NCI-H748 (cell line): ENCODE results near the gene C14orf93.
A peak's percentile ranks its signal among the peaks of the same experiment; 100 is the strongest.

Source experiments
- DNase-seq: peaks from one replicate; lab custom pipeline; 2025; ENCODE audit not compliant: unreplicated experiment; lab: John Stamatoyannopoulos, UW

Gene C14orf93

DNA sequence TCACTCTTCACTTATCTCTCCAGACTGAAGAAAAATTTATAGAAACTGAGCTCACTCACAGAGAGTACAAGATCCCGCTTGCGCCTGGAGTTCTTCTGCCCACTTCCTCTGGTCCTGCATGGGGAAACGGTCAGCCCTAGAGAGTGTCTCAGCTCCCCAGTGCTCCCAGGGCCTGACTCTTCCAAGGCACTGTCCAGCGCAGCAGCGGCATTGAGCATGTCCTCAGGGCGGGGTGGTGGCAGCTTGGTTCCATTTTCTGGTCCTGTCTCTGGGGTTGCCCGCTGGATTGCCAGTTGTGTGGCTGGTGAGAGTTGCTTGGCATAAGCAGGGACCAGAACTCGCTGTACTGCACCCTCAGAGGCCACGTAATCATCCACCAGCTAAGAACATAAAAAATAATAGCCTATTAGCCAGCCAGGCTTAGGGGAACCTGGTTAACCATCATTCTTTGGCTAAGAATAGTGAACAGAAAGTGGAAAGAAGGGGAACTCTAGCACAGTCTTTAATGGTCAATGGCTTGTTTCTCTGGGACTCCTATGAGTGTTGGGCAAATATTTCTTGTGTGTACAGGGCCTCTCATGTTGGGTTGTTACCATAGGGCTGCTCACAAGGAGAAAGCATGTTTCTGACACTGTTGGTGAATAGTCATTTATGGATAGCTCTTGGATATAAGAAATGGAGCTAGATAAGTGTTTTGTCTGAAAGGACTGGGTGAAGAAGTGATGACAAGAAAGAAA lies 13.9 kb downstream of the C14orf93 start:
- DNase-seq, result no peak

GRCh38 chr14:22994762-22995275 lies 15.1 kb downstream of the C14orf93 start:
- peak; percentile 29 for DNase-seq

GRCh38 chr14:22993517-22993916 lies 16.4 kb downstream of the C14orf93 start:
- DNase-seq, result no peak

GRCh38 chr14:22991852-22992251 lies 18.1 kb downstream of the C14orf93 start:
- no peak for DNase-seq

DNA sequence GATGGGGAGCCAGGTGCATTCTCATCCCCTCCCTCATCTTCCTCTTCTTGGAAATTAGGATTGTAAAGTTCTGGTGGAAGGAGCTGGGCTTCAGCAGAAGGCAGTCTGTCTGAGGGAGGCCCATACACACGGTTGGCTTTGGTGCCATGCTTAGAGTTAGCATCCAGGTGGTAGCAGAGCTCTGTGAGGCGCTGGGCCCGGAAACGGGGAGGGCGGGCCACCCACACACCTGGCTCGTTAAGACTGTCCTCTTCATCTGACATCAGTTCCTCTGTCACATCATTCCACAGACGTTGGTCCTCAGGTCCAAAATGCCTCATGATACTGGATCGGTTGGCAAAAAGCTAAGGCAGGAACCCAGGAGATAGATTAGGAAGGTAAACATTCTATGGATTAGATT lies 22.7 kb downstream of the C14orf93 start:
- no peak for DNase-seq

GRCh38 chr14:22986508-22987054 lies 23.4 kb downstream of the C14orf93 start:
- DNase-seq, result peak; percentile 79

DNA sequence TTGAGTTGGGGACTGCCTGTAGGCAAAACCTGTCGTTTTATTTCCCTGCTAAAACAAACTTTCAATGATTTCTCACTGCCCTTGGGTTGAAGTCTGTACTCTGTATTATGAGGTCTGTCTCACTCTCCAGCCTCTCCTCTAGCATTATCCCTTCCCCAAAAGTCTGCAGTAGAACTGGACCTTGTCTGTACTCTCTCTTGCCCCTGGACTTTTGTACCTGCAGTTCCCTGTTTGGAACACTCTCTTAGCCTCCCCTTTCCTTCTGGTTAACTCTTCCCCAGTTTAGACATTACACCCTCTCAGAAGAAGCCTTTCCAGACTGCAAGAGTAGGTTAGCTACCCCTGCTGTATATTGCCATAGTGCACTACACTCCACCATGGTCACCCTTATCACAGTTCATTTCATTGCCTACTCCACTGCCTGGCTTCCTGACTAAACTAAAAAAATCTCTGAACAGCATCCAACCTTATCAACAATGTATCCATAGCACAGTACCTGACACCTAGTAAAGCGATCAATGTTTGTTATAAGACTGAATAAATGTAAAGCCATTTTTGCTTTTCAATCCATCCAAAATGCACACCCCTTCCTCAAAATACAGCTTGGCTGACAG lies 23.9 kb downstream of the C14orf93 start:
- DNase-seq, result no peak

GRCh38 chr14:22984959-22985658 lies 24.8 kb downstream of the C14orf93 start:
- DNase-seq, result no peak

- peak; percentile 79 for DNase-seq
These were observed 27.3 kb downstream of the C14orf93 start, which contains the start of gene AJUBA for GRCh38 chr14:22982477-22983245. TSS of gene AJUBA (minus strand) at chr14:22982551. CDS start at chr14:22982266, 285 bp downstream.

- peak; percentile 29 for DNase-seq
These were observed 28.0 kb downstream of the C14orf93 start for GRCh38 chr14:22981876-22982476.

DNA sequence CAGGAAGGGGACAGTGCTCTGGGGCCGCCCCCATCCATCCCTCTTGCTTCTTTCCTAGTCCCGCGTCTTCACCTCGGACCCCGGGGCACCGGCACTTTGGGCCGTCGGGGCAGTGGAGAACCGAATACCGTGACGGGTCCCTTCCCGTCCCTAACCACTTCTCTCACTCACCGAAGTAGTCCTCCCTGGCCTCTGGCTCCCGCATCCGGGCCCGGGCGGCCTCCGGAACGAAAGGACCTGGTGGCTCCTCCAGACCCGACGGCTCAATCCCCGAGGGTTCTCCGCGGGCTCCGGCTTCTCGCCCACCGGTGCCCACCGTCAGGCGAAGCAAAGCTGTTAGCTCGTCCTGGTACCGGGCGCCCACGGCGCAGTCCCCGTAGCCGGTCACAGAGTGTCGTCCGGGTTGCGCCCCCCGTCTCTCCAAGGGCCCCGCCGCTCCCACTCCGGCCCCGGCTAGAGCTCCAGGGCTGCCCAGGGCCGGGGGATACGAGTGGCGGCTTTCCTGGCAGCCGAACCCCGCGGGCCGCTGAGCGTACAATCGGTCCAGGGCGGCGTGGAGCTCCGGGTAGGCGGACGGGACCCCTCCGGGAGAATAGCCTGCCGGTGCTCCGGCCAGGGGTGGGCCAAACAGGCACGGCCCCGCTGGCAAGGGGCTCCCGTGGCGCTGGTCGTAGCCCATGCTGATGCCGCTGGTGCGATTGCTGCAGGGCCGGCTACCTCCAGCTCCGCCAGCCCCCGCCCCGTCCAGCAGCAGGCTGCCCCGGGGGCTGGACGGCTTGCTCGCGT lies 28.7 kb downstream of the C14orf93 start:
- DNase-seq, result peak; percentile 23

- DNase-seq, result peak; percentile 38
These were observed 29.3 kb downstream of the C14orf93 start for GRCh38 chr14:22980672-22981089.

- no peak for DNase-seq
These were observed 30.1 kb downstream of the C14orf93 start for GRCh38 chr14:22979748-22980392.

DNA sequence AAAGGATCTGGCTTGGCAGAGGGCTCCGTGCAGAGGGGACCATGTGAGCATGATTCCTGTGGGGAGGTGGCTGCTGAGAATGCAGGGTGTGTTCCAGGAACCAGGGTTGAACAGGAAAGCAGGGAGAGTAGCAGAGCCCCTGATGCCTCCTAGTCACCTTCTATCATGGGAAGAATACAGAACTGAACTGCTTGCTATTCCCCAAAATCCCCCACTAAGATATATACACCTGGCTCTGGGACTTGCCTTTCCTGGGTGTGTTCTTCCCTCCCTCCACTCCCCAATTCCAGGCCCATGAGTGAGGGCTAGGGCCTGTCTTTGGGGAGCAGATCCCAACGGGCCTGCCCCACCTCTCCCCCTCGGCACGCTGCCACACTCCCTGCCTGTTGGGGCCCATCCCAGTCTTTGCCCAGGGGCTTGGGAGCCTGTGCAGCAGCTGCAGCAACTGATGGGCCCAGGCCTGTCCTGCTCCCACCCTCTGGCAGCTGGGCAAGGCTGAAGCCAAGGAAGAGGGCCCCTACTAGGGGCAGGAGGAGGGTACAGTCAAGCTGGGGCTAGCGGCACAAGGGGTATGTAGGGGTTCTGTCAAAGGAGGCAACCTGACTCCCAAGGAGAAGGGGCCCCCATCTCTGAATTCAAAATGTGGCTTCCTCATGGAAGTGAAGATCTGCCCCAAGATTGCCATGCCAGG lies 30.8 kb downstream of the C14orf93 start:
- no peak for DNase-seq

- no peak for DNase-seq
These were observed 31.5 kb downstream of the C14orf93 start for GRCh38 chr14:22978487-22978837.

DNA sequence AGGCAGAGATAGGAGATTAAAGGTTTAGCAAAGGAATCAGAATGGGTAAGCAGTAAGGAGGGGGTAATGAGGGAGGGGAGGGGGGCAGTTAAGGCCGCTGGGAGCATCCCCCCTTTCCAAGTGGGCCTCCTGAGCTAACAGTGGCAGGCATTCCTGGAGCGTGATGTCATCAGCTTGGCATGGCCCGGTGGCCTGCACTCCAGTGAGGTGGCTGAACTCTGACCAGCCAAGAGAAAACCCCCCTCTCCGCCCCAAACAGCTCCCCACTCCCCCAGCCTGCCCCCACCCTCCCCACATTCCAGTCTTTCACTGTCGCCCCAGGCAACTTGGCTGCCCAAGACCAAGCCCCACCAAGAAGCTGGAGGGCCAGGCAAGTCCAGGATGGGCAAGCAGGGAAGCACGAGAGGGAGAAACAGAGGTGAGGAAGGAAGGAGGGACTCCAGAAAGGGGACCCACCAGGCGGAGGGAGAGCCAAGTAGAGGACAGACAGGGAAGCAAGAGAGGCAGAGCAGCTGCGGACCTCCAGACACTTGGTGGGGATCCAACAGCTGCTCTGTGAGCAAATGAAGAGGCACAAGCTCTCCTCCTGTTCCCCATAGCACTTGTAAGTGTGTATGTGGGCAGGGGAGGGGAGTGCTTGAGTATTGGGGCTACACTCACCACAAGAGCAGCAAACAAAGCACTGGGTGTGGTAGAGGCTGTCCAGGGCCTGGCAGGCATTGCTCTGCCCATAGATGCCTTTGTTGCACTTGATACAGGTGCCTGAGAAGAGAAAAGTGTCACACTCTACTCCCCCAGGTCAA lies 32.1 kb downstream of the C14orf93 start:
- DNase-seq, result no peak

- DNase-seq, result no peak
These were observed 32.6 kb downstream of the C14orf93 start for GRCh38 chr14:22977434-22977683.
